ENCODE measurements around the gene GLRX2. TPM values are rescaled to one million over a fixed set of nuclear protein-coding genes. Genes with fewer than 3 reads are reported as not detected.

The GLRX2 gene
- total and polyA plus RNA-seq, 4 donors = 3.1 to 25.8 (median 7.8) TPM

DNA sequence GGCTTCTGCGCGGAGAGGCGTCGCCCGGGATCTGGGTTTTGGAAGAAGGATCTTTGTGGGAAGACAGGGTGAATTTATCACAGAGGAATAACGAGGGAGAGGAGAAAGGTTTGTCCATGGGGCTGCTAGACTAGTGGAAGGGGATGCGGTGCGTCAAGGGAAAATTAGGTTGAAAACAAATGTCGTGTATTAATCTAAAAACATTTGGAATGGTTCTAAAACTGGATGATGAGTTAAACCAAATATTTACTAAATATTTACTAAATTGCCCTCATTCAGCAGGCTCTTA, 45.2 kb downstream of the GLRX2 start:
- Histone ChIP-seq H3K27me3 (ENCODE audit: control insufficient read depth in 4 of 4, insufficient read depth in 4 of 4, low read length in 3 of 4) (no peaks in the 10 kb centered on the region), H3K9ac (ENCODE audit: low read depth in 1 of 2, low read length in 2 of 2) (peak overlapping the region; percentile 94 to 97), H3K27ac (ENCODE audit: low read depth in 1 of 2, low read length in 2 of 2) (peak overlapping the region; percentile 94 to 98), H3K36me3 (ENCODE audit: control insufficient read depth in 4 of 4, insufficient read depth in 3 of 4, low read depth in 1 of 4, low read length in 3 of 4) (no peaks in the 10 kb centered on the region), H3K4me1 (ENCODE audit: control insufficient read depth in 4 of 4, insufficient read depth in 4 of 4, low read length in 3 of 4) (peaks cover 6 to 27% (median 17%) of the 10 kb centered on the region in 4 donors), H3K9me3 (ENCODE audit: control insufficient read depth in 4 of 4, low read length in 3 of 4) (no peaks in the 10 kb centered on the region), H3K4me3 (ENCODE audit: low read depth in 1 of 3, low read length in 3 of 3) (peak overlapping the region; percentile 85 to 96 (median 90))
- WGBS = under 1% methylated on average over 9 of the region's 9 CpGs
- TF ChIP-seq RAD21 (IDR thresholded peaks at IDR 0.05) = peak in 1 of 2 donors; percentile 40
- TF ChIP-seq, protein P1, sequence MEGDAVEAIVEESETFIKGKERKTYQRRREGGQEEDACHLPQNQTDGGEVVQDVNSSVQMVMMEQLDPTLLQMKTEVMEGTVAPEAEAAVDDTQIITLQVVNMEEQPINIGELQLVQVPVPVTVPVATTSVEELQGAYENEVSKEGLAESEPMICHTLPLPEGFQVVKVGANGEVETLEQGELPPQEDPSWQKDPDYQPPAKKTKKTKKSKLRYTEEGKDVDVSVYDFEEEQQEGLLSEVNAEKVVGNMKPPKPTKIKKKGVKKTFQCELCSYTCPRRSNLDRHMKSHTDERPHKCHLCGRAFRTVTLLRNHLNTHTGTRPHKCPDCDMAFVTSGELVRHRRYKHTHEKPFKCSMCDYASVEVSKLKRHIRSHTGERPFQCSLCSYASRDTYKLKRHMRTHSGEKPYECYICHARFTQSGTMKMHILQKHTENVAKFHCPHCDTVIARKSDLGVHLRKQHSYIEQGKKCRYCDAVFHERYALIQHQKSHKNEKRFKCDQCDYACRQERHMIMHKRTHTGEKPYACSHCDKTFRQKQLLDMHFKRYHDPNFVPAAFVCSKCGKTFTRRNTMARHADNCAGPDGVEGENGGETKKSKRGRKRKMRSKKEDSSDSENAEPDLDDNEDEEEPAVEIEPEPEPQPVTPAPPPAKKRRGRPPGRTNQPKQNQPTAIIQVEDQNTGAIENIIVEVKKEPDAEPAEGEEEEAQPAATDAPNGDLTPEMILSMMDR (IDR thresholded peaks at IDR 0.05; ENCODE audit: low read depth, low read length, missing input control) = no peak
- DNase-seq (ENCODE audit: low spot score) = no peak

DNA sequence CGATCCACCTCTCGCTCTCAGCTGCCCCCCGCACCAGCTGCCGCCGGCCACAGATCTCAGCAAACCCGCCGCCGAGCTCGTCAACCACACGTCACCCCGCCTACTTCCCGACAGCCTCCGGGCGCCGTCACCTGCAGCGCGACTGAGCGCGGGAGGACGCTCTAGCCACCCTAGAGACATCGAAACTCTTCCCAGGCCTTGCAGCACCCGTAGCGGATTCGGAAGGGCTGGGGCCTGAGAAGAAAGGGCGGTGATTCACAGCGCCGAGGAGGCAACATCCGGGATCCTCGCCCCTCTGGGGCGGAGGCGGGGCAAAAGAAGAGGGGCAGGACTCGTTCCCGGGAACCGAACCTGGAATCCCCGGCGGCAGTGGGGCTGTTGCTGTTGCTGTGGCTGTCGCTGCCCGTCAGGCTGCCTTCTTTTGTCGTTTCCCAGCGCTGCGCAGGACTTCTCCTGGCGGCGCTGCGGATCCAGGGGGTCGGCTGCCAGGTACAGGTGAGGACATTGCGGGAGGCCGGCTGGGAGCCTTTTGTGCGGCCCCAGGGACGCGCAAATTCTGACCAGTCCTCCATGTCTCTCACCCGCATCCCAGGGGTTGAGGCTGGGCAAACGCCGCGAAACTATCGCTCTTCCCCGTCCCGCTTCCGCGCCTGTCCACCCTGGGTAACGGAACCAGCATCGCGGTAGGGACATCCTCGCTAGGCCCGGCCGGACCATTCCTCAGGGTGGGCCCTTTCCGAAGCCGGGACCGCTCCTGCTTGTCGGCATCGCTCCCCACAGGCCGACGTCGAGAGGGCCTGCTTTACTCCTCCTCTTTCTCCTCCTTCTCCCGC, 45.7 kb downstream of the GLRX2 start, which contains the start of the genes RO60 and UCHL5:
TSS of gene RO60 (plus strand) at position 331 of the 833 bp plus-strand sequence. CDS start 9,443 bp downstream, outside the sequence.
TSS of gene UCHL5 (minus strand) at position 79 of the 833 bp plus-strand sequence. CDS start 100 bp downstream, outside the sequence.
- Histone ChIP-seq H3K4me3 (ENCODE audit: low read depth in 1 of 3, low read length in 3 of 3) (peak within 1 kb of the TSS; percentile 85 to 96 (median 90)), H3K27ac (ENCODE audit: low read depth in 1 of 2, low read length in 2 of 2) (peak within 1 kb of the TSS; percentile 94 to 98), H3K4me1 (ENCODE audit: control insufficient read depth in 4 of 4, insufficient read depth in 4 of 4, low read length in 3 of 4) (peaks cover 6 to 27% (median 17%) of the 10 kb centered on the region in 4 donors), H3K36me3 (ENCODE audit: control insufficient read depth in 4 of 4, insufficient read depth in 3 of 4, low read depth in 1 of 4, low read length in 3 of 4) (no peaks in the 10 kb centered on the region), H3K27me3 (ENCODE audit: control insufficient read depth in 4 of 4, insufficient read depth in 4 of 4, low read length in 3 of 4) (no peaks in the 10 kb centered on the region), H3K9me3 (ENCODE audit: control insufficient read depth in 4 of 4, low read length in 3 of 4) (no peaks in the 10 kb centered on the region), H3K9ac (ENCODE audit: low read depth in 1 of 2, low read length in 2 of 2) (peak within 1 kb of the TSS; percentile 94 to 97)
- TF ChIP-seq EGR1 (IDR thresholded peaks at IDR 0.05; ENCODE audit: low read depth in 2 of 2) (peak; percentile 12 to 85), YY1 (IDR thresholded peaks at IDR 0.05) (peak; percentile 92), SP1 (IDR thresholded peaks at IDR 0.05) (peak; percentile 78), HNF4G (IDR thresholded peaks at IDR 0.05) (no peak), RXRA (IDR thresholded peaks at IDR 0.05) (peak; percentile 67 to 76), GABPA (IDR thresholded peaks at IDR 0.05 in 1 of 2, conservative IDR thresholded peaks at IDR 0.05 in 1 of 2) (peak in 1 of 2 donors; percentile 94), TAF1 (conservative IDR thresholded peaks at IDR 0.05) (peak; percentile 66), JUND (IDR thresholded peaks at IDR 0.05) (peak; percentile 89 to 94), HNF4A (conservative IDR thresholded peaks at IDR 0.05) (peak; percentile 38 to 65), NR2F2 (IDR thresholded peaks at IDR 0.05) (peak; percentile 44), RAD21 (IDR thresholded peaks at IDR 0.05) (peak; percentile 45 to 63), FOXA2 (IDR thresholded peaks at IDR 0.05) (no peak), FOXA1 (IDR thresholded peaks at IDR 0.05) (peak; percentile 89)
- TF ChIP-seq, protein P2, sequence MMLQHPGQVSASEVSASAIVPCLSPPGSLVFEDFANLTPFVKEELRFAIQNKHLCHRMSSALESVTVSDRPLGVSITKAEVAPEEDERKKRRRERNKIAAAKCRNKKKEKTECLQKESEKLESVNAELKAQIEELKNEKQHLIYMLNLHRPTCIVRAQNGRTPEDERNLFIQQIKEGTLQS (IDR thresholded peaks at IDR 0.05) = peak; percentile 69
- TF ChIP-seq, protein P3, sequence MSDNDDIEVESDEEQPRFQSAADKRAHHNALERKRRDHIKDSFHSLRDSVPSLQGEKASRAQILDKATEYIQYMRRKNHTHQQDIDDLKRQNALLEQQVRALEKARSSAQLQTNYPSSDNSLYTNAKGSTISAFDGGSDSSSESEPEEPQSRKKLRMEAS (IDR thresholded peaks at IDR 0.05) = peak; percentile 94
- TF ChIP-seq, protein P4, sequence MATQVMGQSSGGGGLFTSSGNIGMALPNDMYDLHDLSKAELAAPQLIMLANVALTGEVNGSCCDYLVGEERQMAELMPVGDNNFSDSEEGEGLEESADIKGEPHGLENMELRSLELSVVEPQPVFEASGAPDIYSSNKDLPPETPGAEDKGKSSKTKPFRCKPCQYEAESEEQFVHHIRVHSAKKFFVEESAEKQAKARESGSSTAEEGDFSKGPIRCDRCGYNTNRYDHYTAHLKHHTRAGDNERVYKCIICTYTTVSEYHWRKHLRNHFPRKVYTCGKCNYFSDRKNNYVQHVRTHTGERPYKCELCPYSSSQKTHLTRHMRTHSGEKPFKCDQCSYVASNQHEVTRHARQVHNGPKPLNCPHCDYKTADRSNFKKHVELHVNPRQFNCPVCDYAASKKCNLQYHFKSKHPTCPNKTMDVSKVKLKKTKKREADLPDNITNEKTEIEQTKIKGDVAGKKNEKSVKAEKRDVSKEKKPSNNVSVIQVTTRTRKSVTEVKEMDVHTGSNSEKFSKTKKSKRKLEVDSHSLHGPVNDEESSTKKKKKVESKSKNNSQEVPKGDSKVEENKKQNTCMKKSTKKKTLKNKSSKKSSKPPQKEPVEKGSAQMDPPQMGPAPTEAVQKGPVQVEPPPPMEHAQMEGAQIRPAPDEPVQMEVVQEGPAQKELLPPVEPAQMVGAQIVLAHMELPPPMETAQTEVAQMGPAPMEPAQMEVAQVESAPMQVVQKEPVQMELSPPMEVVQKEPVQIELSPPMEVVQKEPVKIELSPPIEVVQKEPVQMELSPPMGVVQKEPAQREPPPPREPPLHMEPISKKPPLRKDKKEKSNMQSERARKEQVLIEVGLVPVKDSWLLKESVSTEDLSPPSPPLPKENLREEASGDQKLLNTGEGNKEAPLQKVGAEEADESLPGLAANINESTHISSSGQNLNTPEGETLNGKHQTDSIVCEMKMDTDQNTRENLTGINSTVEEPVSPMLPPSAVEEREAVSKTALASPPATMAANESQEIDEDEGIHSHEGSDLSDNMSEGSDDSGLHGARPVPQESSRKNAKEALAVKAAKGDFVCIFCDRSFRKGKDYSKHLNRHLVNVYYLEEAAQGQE (IDR thresholded peaks at IDR 0.05) = peak; percentile 89
- TF ChIP-seq, protein P5, sequence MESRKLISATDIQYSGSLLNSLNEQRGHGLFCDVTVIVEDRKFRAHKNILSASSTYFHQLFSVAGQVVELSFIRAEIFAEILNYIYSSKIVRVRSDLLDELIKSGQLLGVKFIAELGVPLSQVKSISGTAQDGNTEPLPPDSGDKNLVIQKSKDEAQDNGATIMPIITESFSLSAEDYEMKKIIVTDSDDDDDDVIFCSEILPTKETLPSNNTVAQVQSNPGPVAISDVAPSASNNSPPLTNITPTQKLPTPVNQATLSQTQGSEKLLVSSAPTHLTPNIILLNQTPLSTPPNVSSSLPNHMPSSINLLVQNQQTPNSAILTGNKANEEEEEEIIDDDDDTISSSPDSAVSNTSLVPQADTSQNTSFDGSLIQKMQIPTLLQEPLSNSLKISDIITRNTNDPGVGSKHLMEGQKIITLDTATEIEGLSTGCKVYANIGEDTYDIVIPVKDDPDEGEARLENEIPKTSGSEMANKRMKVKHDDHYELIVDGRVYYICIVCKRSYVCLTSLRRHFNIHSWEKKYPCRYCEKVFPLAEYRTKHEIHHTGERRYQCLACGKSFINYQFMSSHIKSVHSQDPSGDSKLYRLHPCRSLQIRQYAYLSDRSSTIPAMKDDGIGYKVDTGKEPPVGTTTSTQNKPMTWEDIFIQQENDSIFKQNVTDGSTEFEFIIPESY (IDR thresholded peaks at IDR 0.05) = peak; percentile 97
- TF ChIP-seq, protein P1 (IDR thresholded peaks at IDR 0.05; ENCODE audit: low read depth, low read length, missing input control) = no peak
- DNase-seq (ENCODE audit: low spot score) = peak; percentile 93
- WGBS = under 1% methylated on average over 74 of the region's 74 CpGs

Data from liver (tissue), 9 donors.